ENCODE measurements around the gene CASP7.

Gene CASP7

GRCh38 chr10:113644185-113645120 is 35.3 kb upstream of the CASP7 start:
- FAIRE-seq (no peak), DNase-seq (ENCODE audit: insufficient read length, low spot score) (no peak)
- TF ChIP-seq CTCF (IDR thresholded peaks at IDR 0.05; ENCODE audit: insufficient read depth, missing control alignments) = no peak

- TF ChIP-seq CTCF (IDR thresholded peaks at IDR 0.05; ENCODE audit: insufficient read depth, missing control alignments) = no peak
- no peak for FAIRE-seq
- DNase-seq (ENCODE audit: insufficient read length, low spot score) = no peak
Observed at GRCh38 chr10:113646336-113647201, 33.1 kb upstream of the CASP7 start.

GRCh38 chr10:113647812-113648211 is 31.9 kb upstream of the CASP7 start:
- FAIRE-seq = no peak
- TF ChIP-seq CTCF (IDR thresholded peaks at IDR 0.05; ENCODE audit: insufficient read depth, missing control alignments) = no peak
- no peak for DNase-seq (ENCODE audit: insufficient read length, low spot score)

GRCh38 chr10:113648478-113648877 is 31.2 kb upstream of the CASP7 start:
- FAIRE-seq (no peak), DNase-seq (ENCODE audit: insufficient read length, low spot score) (no peak)
- no peak for TF ChIP-seq CTCF (IDR thresholded peaks at IDR 0.05; ENCODE audit: insufficient read depth, missing control alignments)

- no peak for TF ChIP-seq CTCF (IDR thresholded peaks at IDR 0.05; ENCODE audit: insufficient read depth, missing control alignments)
- DNase-seq (ENCODE audit: insufficient read length, low spot score) (no peak), FAIRE-seq (no peak)
Observed at GRCh38 chr10:113650172-113650571, 29.5 kb upstream of the CASP7 start.

- FAIRE-seq = no peak
- DNase-seq (ENCODE audit: insufficient read length, low spot score) = no peak
- no peak for TF ChIP-seq CTCF (IDR thresholded peaks at IDR 0.05; ENCODE audit: insufficient read depth, missing control alignments)
Observed at GRCh38 chr10:113651021-113651420, 28.7 kb upstream of the CASP7 start.
